Stimulated activated CD8-positive, alpha-beta memory T cell treated with anti-CD3 and anti-CD28 coated beads, Interleukin-7, amount 100 ng/mL, for 48 hours (primary cell): ENCODE results near the gene STX18.
"Not testable (repeated sequence)": the region's sequence is repeated elsewhere in the genome, so short reads cannot be mapped to it uniquely, and the experiment has no call there.

ENCODE experiments used
- DNase-seq, 2 donors: peaks; one replicate each; pipeline ENCODE4 v3.0.0-alpha.2; 2020; ENCODE audit warnings: low read depth in 1 of 2; ENCODE audit errors: extremely low read depth in 1 of 2

The STX18 gene

DNA sequence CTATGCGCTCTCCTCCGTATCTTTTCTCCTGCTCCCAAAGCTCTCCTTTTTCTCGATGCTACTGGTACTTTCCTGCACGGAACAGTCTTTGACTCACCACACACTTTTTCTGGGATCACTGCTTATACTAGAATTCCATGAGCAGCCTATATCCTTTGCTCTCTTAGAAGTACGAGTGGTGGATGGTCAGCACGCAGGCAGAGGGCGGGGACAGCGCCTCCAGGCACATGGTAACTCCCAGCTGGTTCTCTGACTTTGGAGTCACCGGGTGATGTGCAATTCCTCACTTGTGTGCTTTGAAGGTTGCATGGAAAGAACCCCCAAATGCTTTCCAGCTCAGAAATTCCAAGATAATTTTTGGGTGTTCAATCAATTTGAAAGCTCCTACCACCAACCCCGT is 56.0 kb downstream of the STX18 start:
- no peak for DNase-seq

DNA sequence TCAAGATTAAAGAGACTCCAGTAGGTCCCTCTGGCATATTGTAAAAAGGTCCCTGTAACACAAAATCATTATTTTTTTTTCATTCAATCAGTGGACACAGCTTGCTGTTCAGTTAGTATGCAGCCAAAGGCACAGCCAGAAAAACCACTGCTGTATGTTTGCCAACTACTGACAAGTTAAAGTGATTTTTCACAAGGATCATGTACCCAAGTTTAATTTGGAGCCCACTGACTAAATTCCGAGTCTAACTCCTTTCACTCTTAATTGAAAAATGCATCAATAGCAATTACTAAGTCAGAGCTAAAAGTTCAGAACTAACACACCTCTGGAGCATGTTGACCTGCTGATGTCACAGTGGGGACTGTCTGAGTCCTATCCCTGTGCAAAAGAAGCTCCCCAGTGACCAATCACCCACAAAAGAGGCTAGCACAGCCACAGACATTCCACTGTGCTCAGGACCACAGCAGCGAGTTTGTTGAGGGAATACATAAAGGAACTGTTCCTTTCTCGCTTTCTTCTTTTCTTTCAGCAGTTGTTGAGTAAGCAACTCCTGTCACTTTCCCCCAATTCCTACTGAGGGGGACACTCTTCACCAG is 60.4 kb downstream of the STX18 start:
- no peak for DNase-seq

GRCh38 chr4:4480685-4481398 is 61.0 kb downstream of the STX18 start:
- no peak for DNase-seq

- DNase-seq, result no peak
Observed at GRCh38 chr4:4480205-4480604, 61.6 kb downstream of the STX18 start.

GRCh38 chr4:4479366-4479765 is 62.5 kb downstream of the STX18 start:
- no peak for DNase-seq

DNA sequence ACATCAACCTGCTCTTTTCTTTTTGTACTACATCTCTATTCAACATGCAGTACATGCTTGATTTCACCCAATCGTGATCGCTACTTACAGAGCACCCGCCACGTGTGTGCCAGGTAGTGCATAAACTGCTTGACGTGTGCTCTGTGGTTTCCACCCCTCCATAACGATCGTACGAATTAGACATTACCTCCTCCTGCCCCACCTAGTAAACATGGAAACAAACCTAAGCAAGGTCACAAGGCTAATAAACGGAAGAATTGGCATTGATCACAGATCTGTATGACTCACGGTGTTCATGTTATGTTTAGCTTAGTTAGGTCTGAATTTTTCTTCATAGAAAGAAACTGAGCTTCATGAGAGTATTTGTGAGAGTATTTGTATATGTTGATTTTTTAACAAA is 64.1 kb downstream of the STX18 start:
- DNase-seq, result no peak

DNA sequence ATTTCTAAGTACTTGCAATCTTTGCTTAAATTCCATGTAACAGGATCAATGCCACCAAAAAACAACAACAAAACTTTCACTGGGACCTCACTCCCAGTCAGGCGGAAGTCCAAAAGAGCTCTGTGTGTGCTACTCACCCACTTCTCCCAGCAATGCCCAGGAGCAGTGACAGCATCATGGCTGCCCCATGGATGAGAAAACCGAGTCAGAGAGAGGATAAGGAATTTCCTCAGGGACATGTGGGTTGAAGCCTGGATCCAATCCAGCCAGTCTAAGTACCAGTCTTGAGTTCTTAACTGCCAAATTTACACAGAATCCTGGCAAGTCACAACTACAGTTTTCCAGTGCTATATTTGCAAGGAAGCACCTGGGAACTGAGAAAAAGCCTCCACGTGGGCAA is 64.5 kb downstream of the STX18 start:
- no peak for DNase-seq

- no peak for DNase-seq
Observed at GRCh38 chr4:4474476-4474875, 67.4 kb downstream of the STX18 start.

- DNase-seq, result no peak
Observed at GRCh38 chr4:4472344-4472958, 69.4 kb downstream of the STX18 start.

DNA sequence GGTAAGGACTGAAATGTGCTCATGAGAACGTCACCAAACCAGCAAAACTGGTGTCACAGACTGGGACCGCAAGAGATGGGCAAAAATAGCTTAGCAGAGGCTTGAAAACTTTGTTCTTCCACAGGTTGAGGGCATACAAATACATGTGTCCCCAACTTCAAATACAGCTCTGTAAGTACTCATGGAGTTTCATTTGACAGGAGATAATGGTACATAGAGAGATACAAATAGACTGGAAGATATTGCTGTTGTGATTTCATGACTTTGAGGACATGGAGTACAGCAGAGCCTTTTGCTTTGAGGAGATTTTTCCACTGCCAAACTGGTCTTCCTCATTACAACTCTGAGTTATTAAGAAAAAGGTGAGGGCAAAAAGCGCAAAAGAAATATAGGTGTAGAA is 70.7 kb downstream of the STX18 start:
- DNase-seq, result no peak

- no peak for DNase-seq
Observed at GRCh38 chr4:4470208-4470607, 71.6 kb downstream of the STX18 start.

GRCh38 chr4:4465238-4465637 is 76.6 kb downstream of the STX18 start:
- DNase-seq, result not testable (repeated sequence)

GRCh38 chr4:4462970-4463369 is 78.9 kb downstream of the STX18 start:
- DNase-seq, result no peak

- DNase-seq, result peak in 1 of 2 donors; percentile 13
Observed at GRCh38 chr4:4461850-4462249, 80.0 kb downstream of the STX18 start.

DNA sequence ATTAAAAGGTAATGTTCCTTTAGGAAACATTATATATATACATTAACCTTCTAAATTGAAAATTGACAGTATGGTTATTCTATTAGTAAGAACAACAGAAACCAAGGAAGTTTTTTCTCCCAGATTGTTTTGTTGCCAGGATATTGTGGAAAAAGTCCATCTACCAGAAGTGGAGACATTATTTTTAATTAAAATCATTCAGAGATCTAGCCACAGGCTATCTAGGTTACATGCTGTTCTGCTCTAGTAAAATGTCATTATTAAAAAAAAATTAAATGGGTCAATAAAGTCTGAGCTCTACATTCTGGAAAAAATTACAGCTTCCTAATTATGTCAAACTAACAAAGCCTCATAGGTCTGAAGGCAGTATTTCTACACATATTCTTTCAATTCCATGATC is 80.7 kb downstream of the STX18 start:
- DNase-seq, result no peak

GRCh38 chr4:4460759-4461158 is 81.1 kb downstream of the STX18 start:
- DNase-seq, result peak in 1 of 2 donors; percentile 7

GRCh38 chr4:4459181-4459580 is 82.7 kb downstream of the STX18 start:
- no peak for DNase-seq

GRCh38 chr4:4457803-4458553 is 83.9 kb downstream of the STX18 start:
- no peak for DNase-seq

DNA sequence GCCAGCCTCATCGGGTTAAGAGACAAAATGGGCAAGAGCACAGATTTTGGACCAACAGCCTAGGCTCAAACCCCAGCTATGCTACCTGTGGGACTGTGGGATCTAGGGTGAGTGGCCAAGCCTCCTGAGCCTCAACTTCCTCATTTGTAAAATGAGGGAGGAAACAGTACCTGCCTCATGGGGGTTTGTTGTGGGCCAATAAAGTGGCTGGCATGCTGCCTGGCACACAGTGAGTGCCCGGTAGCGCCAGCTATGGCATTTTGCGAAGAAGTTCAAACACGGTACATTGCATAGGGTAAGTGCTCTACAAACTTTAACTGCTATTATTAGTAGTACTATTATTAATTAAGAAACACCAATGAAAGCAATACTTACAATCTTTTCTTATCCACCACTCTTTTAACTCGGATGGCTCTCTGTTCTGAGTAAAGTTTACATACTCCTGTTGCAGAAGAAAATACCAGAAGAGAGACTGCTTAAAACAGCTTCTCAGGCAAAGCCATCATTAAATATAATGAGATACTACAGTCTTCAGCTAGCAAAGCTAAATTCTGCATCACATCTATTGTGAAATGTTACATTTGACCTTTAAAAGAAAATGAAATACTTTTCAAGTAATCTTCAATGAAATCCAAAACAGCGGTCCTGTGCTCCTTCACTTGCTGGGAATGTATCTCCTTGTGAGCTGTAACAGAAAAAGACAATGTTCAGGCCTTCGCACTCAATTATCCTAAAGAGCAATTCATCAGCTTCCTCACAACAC is 84.9 kb downstream of the STX18 start:
- DNase-seq, result no peak

DNA sequence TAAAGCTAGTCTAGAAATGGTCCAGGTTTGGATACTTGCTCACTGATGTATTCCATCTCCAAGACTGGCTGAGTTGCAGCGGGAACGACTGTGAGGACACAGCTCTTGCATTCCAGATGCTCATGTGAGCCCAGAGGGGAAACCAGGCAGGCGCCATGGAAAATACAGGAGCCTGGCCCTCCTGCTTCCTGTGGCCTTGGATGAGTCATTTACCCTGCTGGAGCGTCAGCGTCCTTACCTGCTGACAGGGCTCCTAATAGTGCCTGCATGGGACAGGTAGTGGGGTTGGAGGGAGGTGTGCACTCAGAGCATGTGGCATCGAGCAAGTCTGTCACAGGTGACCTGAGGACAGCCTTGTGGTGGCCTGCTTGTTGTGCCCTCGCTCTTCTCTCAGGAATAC is 85.5 kb downstream of the STX18 start:
- DNase-seq, result no peak
